DMS114 treated with DMSO at 0.1 percent for 48 hours (cell line): ENCODE measurements around the gene GPC6.

ENCODE experiments used
- DNase-seq: peaks from one replicate; lab custom pipeline; 2025; ENCODE audit not compliant: unreplicated experiment; lab: John Stamatoyannopoulos, UW

GPC6 gene

DNA sequence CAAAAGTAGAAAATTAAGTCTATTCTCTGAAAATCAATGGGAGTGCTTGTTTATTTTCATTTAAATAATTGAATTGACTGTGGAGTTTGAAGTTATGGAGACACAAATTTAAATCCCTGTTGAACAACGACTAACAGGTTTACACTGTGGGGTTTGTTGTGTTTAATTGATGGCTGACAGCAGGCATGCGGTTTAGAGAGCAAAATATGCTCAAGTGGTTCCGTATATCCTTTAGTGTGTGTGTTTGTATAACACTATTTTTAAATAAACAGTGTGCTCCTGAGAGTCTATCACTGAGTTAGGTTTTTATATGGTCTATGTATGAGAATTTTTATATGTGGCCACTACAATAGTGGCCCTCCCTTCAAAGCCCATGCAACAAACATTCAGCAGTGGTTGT is 332.0 kb downstream of the GPC6 start:
- DNase-seq = no peak

DNA sequence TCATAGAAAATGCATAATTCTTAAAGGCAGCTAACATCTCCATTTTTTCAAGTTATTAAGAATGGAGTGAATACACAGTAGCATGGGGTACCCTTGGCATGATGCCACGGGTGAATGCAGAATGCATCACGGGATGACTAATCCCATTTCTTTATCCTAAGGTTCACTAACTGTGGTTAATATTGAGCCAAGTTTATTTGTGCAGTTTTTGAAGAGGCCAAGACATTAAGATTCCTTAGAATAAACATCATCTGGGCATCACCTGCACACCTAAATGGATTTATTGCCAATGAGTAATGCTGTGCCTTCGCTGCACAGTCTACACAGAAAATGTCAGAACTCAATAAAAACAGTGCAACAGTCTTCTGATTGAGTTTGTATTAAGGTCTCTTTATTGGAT is 333.1 kb downstream of the GPC6 start:
- DNase-seq = no peak

DNA sequence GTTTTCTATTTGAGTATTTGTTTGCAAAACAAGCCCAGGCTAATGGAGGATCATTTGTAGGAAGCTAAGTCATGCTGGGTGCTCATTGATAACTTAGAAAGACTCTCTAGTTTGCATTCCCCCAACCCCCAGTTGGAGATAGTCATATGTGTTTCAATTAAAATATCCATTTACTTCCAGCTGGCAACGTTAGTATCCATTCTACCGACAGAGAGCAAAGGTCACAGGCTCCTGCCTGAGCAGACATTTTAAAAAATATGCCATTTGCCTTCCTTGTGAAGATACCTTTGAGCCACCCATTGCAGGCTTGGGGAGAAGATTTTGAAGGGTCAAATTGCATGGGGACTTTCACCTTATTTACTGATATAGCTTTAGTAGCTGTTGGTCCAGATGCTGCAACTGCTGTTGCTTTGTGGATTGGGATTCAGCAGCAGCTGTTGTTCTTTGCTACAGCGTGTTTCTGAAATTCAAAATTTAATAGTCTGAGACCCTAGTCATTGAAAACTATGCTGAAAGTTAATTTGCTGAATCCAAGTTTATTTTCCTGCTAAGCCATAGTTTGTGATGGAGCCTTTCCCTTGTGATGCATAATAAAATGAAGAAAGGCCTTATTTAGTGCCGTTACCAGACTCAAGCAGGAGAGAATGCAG is 335.1 kb downstream of the GPC6 start:
- DNase-seq = no peak

DNA sequence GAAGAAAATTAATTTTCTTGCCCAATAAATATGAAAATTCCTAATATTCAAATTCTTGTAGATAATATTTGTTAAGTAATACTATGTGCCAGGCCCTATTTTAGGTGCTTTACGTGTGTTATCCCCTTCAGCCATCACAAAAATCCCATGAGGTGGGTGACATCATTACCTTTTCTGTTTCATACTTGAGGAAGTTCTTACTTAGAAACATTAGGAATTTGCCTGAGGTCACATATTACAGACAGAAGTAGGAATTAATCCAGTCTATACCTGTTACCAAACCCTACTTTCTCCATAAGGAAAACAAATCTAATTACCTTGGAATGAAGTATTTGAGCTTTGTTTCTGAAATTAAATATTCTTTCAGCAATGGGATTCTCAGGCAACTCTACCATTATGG is 336.1 kb downstream of the GPC6 start:
- no peak for DNase-seq

DNA sequence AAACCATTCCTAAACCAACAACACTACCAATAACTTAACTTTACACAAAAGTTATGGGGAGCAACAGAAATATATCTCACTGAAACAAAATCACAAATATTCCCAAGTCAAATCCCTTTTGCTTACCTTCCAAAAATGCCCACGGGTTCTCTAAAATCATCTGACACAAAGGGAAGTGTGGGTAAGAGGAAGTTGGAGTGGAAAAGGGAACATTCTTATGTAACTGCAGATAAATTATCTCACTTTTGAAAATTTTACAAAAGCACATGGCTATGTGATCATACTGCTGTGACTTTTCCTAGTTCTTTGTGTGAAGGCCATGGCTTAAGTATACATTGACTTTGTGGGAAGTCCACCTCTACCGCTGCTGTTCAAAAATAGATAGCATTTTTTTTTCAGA is 350.5 kb downstream of the GPC6 start:
- no peak for DNase-seq

DNA sequence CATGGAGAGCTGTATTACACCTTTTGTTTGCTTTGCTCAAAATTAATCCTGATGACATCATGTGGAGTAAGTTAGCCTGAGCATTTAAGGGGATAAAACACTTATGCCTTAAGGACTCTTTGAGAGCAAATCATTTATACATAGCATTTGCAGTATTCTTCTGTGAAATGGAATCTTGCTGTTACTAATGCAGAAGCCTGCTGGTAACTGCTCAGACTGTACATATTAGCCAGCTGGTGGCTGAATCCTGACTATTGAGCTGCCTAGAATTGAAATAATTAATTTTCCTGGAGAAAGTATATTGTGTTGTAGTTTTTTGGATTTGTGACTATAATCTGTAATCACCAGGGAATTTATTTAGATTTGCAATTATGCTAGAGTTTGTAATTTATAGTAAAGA is 363.2 kb downstream of the GPC6 start:
- no peak for DNase-seq

DNA sequence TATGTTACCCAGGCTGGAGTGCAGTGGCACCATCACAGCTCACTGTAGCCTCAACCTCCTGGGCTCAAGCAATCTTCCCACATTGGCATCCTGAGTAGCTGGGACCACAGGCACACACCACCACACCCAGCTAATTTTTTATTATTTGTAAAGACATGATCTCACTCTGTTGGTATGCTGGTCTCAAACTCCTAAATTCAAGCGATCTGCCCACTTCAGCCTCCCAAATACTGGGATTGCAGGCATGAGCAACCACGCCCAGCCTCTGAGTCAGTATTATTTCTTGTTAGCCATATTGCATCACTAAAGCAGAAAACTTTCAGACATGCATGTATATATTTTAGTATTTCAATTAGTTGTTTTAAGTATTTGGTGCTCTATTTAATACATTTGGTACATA is 376.4 kb downstream of the GPC6 start:
- no peak for DNase-seq

DNA sequence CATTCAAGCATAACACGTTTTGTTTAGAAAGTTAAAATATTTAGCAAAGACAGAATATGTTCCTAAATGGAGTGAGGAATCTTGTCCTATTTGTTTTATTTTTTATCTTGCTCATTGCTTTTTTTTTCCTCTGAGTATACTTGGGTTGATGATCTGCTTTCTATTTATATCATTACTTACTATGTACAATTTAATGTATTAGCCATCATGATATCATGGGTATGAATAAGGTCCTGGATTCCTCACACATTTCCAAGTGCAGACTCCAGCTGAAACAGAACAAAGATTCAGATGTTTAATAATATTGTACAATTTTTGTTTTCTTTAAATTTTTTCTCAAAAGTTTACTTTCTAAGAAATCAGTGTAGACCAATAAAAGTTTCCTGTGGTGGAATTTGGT is 388.2 kb downstream of the GPC6 start:
- no peak for DNase-seq

DNA sequence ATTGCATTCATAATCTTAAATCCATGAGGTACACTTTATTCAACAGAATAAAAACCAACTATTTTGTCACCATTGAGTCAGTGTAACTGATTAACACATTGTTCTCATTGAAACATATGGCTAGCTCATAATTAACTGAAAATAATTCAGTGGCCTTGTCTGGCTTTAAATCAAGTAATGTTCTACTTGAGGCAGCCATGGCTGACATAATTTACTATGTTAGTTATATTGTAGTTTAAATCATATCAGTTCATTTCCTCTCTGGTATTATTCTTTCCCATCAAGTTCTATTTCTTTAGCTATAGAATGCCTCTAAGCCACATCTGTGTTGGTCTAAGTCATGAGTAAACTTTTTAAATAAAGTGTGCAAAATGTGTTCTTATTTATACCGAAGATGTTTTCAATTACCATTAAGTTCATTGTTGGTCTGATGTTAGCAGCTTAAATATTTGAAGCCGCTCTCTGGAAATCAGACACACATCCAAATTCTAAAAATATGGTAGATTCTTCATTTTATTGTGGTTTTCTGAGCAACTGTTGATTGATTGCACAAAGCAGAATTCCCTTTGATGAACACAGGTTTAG is 393.7 kb downstream of the GPC6 start:
- DNase-seq = no peak

DNA sequence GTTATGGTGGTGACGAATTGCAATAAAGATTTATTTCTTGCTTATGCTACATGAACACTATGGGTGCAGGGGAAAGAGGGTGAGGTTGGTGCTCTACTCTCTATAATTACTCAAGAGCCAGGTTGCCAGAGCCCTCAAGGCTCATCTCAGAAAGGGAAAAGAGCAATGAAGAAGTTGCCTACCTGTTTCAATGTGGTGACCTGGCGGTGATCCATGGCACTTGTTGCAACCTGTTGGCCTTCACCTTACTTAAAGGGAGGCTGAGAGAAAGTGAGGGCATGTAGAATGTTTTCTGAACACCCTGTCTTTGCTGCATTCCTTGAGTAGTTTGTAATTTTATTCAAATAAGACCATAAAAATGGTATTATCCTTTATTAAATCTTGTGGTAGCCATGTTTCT is 394.4 kb downstream of the GPC6 start:
- DNase-seq = no peak

DNA sequence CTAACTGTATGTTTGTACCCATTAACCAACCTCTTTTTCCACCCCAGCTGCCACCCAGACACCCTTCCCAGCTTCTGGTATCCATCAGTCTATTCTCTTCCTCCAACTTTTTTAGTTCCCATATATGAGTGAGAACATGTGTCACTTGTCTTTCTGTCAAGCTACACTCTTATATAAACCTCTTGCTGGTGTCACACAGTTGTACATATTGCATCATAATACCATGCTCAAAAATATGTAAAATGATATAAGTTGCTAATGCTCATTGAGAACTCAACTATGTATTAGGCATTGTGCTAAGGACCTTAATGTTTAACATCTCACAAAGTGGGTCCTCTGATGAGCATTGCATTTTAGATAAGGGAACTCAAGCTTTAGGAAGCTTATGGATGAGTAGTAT is 395.4 kb downstream of the GPC6 start:
- no peak for DNase-seq

DNA sequence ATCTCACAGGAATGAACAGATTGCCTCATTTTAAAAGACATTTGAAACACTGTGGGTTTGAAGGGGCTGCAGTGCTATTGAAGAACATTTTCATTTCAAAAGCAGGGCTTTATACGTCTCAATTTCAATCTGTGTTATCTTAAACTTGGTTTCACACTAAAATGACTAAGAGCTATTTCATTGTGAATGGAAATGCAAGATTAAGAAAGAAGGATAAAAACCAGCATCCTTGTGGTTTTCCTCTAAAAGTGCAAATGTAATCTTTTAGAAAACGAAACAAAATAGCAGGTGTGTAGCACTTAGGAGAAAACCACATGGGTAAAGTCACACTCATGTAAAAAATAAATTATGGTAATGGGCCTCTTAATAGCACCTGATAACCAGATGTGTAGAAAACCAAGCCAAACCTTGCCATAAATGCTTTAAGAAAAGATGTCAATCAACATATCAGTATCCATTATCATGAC is 397.7 kb downstream of the GPC6 start:
- no peak for DNase-seq

DNA sequence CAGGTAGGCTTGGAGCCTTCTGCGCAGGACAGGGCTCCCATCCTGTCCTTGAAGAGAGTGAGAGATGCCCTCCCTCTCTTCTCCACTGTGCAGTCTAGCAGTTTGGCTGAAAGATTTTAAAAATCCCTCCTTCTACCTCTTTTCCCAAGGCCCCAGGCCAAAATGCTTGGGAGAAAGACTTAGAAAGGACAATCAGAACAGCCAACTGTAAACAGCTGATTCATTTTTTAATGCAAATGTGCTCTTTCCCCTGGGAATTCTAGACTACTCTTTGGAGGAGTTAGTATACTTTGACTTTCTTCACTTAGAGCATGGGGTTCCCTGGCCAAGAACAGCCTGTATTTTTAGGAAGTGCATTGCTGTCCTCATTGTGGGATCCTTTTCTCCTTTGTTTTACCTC is 398.9 kb downstream of the GPC6 start:
- DNase-seq = no peak

DNA sequence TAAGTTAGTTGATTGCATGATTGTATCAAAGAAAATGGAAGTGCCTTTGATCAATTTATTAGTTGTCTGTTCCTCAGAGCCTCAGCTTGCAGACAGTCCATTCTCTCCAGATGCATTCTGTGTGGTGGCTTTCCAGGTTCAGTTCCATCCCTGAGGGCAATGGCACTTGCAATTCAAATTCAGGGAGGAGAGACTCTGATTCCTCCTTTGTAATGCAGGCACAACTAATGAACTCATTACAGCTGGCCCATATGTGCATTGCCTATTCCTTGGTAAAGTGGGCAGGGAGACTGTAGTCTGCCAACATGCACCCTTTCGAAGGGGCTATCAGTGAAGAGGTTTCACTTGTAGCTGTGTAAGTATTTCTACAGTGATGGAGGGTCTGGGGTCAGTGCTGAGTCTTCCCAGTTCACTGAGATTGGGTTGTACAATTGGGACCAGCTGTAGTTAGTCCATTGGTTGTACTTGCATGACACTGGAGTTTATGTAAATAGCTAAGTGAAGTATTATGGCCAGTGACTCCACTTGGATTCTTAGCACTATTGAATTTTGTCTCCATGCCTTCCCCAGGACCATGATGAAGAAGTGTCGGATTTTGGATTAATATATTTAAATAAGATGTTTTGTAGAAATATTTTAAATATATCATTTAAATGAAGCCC is 401.7 kb downstream of the GPC6 start:
- DNase-seq = no peak

DNA sequence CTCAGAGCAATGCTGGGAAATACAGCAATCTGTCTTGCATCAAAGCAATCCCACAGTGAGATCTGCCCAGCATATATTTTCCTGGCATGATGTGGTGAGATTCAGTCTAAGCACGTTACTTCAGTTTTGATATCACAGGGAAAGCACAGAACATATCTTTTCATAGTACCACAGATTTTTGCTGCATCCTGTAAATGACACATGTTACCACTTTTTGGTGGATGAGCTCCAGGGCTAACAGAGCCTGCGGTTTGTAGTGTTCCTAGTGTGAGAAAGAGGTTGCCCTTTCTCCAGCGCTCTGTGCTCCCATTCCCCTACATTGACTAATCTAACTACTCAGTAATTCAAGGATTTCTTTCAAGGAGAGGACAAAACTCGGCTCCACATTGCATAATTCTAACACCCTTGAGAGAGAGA is 409.0 kb downstream of the GPC6 start:
- no peak for DNase-seq

DNA sequence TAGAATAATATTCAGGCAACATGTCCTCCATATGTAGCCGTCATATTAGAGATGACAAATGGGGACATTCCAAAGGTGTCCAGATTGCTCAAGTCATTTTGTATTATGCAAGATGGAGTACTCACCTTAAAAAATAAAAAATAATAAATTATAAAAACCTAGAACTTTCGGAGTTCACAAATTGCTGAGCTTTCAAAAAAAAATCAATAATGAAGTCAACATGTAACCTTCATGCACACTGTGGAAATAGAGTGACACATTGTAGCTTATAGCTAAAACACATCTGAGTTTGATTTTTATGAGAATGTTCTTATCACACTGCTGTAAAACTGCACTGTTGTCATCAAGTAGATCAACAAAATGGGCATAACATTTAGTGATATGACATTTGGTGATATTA is 411.2 kb downstream of the GPC6 start:
- DNase-seq = no peak

DNA sequence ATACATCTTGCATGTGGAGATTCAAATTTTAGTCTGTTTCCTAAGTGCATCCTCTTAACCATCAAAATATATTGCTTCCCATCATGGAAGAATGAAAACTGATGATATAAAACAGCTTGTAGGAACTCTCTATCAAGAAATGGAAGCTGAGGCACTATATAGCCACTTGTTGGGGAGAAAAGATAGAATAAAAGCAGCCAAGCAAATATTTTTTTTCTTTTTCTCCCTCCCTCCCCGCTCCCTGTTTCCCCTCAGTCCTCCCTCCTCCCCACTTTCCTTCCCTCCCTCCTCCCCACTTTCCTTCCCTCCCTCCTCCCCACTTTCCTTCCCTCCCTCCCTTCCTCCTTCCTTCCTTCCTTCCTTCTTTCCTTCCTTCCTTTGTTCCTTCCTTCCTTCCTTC is 413.8 kb downstream of the GPC6 start:
- DNase-seq = no peak

DNA sequence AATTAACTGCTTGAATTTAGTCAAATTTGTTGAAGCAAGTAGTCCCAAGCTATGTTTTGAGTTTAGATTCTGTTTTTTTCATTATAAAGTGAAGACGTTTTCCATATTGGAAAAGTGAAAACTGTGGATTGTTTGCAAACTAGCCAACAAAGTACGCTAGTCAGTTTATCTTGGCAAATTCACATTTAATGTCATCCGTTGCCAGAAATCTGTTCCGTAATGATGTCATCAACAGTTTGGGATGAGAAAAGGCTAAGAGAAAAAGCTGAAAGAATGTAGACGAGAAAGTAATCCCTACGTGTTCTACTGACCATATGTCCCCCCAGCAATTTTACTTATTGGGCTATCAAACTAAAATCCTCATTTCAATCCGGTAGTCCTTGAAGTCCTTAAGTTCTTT is 419.6 kb downstream of the GPC6 start:
- DNase-seq = no peak

DNA sequence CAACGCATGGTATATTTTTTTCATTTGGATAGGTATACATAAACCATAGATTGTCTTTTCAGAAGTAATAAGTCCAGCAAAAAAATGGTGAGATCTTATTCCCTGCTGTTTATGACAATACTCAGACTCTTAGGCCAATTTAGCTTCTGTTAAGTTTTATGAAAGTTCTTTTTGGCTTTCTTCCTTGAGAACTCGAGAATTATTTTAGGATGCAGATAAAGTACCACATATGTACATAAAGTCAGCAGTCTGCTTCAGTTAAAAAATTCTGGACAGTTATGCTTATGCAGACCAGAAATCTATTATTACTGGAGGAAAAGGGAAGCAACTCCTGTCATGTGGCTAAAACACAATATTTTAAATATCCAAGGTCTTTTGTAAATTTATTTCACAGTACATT is 422.9 kb downstream of the GPC6 start:
- DNase-seq = no peak

DNA sequence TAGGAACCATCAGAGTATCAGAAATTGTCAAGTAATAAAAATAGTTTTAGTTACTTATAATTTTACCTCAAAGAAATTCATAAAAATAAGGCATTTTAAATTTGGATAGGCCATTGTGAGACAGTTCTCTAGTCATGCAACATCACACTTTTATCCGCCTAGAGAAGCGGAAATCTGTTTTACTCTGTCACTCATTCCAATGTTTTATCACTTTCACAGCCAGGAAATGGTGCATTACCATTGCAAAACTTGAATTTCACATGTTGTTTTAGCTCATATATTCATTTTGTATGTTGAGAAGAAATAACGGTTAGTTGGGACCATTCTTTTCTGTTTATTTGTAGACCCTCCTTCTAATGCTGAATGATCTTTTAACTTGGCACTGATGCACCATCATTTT is 427.2 kb downstream of the GPC6 start:
- DNase-seq = no peak

DNA sequence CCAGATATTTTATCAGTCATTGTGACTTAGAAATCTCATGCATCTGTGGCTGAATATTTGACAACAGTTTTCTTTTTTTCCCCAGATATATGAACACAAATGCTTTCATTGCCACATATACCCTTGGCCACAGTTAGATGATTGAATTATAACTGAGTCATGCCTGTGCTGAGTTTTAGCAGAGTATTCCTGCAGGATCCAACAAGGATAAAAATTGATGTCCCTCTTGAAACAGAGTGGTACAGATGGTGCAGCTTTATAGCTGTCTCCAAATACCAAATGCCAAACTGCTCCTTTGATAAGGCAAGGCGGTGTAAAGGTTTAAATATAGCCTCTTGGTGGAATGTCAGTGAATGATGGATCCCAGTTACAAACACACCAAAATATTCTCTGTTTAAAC is 428.5 kb downstream of the GPC6 start:
- no peak for DNase-seq

DNA sequence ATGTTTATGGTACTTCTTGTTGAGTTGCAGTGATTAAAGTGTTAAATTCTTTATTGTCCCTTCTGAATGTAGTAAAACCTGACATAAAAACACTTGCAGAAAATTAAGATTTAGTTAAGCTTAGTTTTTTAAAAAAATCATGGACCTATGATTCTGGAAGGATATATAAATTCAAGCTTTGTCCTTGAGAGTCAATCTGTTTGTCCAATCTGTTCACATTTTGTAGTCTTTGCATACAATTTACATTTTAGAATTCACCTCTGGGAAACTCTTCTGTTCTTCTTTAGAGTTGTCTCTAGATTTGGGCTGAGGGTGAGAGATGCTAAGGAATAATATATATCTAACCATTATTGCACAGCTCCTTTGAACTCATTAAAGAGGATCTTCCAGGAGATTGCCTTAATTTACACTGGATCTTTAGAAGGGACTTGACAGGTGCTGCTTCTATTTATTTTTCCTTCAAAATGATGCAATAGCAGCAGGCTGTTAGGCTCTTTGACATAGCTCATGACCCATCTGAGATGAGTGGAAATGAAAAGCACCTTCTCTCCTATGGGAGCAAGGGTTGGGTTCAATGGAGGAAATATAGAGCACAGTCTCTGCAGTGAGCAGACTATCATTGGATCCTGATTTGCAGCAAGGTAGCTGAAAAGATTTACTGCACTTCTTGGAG is 433.9 kb downstream of the GPC6 start:
- DNase-seq = no peak
